ENCODE measurements around the gene WNT5A. TPM values are rescaled to one million over a fixed set of nuclear protein-coding genes. Genes with fewer than 3 reads are reported as not detected.

WNT5A gene
- total and polyA plus RNA-seq, 9 of the 15 experiments (the other 6 are each of a cell fraction or from before 2014, with no cell fraction given): 0.11 TPM; not detected in 8

DNA sequence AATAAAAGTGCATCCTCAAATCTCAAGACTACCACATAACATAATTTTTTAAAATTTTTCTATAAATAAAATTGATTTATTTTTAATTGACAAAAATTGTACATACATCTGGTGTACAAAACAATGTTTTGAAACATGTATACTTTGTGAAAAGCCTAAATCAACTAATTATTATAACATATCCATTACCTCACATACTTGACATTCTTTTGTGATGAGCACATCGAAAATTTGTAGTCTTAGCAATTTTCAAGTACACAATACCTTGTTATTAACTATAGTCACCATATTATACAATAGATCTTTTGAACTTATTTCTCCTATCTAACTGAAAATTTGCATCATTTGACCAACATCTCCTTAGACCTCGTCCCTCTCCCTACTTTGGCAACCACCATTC is 7.9 kb upstream of the WNT5A start:
- Histone ChIP-seq H4K20me1 (replicated peaks; ENCODE audit: control insufficient read depth, insufficient read depth, low read length) (no peaks in the 10 kb centered on the region), H3K9me3 (replicated peaks; ENCODE audit: control insufficient read depth, insufficient read depth, low read depth, low read length) (no peaks in the 10 kb centered on the region), H3K9ac (ENCODE audit: insufficient read depth in 1 of 2, low read depth in 2 of 2, low read length in 2 of 2) (no peak overlapping the region), H2AFZ (ENCODE audit: low read depth, low read length) (no peak overlapping the region), H3K4me2 (ENCODE audit: insufficient read depth, low read length) (no peak overlapping the region), H3K9me1 (ENCODE audit: control insufficient read depth, insufficient read depth, low read length) (no peaks in the 10 kb centered on the region), H3K4me1 (replicated peaks in 1 of 2; ENCODE audit: control insufficient read depth in 2 of 2, insufficient read depth in 2 of 2, low read length in 2 of 2) (no peaks in the 10 kb centered on the region), H3K36me3 (ENCODE audit: control insufficient read depth, insufficient read depth, low read length) (no peaks in the 10 kb centered on the region), H3K79me2 (ENCODE audit: control insufficient read depth, insufficient read depth, low read length) (no peaks in the 10 kb centered on the region), H3K27me3 (ENCODE audit: control insufficient read depth in 2 of 2, insufficient read depth in 2 of 2, low read length in 2 of 2) (no peaks in the 10 kb centered on the region; a peak in 1 of 5 replicates), H3K4me3 (no peak overlapping the region), H3K27ac (ENCODE audit: extremely low read depth, low read depth, low read length) (no peak overlapping the region)
- DNase-seq (ENCODE audit: extremely low read depth in 1 of 4, low spot score in 3 of 4) (no peak), ATAC-seq (no peak), FAIRE-seq (no peak)
- intact Hi-C loops (cut with micrococcal nuclease) (no loop called here), in situ Hi-C loops (cut with MboI) (no loop called here)
- 0% methylated on average over 2 of the region's 2 CpGs for WGBS (ENCODE audit: insufficient coverage, low coverage, missing lambda C conversion rate)
- POLR2A ChIA-PET: no interaction called here
- TF ChIP-seq HOMEZ (CRISPR knock-in tag; IDR thresholded peaks at IDR 0.05) (no peak), CGGBP1 (CRISPR knock-in tag; IDR thresholded peaks at IDR 0.05) (no peak), ZFP36 (IDR thresholded peaks at IDR 0.05; ENCODE audit: low read depth, low read length, partially characterized antibody) (no peak), SRSF3 (IDR thresholded peaks at IDR 0.05; ENCODE audit: insufficient read depth, low read length) (no peak), ZNF696 (CRISPR knock-in tag; conservative IDR thresholded peaks at IDR 0.05) (no peak), ZNF551 (CRISPR knock-in tag; IDR thresholded peaks at IDR 0.05) (no peak), ZNF384 (IDR thresholded peaks at IDR 0.05; ENCODE audit: low read depth, low read length) (no peak), DACH1 (IDR thresholded peaks at IDR 0.05; ENCODE audit: partially characterized antibody) (no peak), ZNF76 (CRISPR knock-in tag; IDR thresholded peaks at IDR 0.05; ENCODE audit: borderline replicate concordance) (no peak), ZMIZ1 (IDR thresholded peaks at IDR 0.05; ENCODE audit: low read depth in 2 of 2, low read length in 2 of 2) (no peak)
- BruUV-seq (replicated peaks): no TSS peak
- CTCF ChIA-PET (ENCODE audit: low intra/inter-chr PET ratio): no interaction called here

Measured in K562 (cell line).